Right lobe of liver (tissue), 6 donors: ENCODE results near the gene TMEM127. TPM values are rescaled to one million over a fixed set of nuclear protein-coding genes. Genes with fewer than 3 reads are reported as not detected.

Experiments used
- ATAC-seq, 4 donors: fragments of 200-7000 bp; cut with Tn5 transposase; one replicate each; pipeline ENCODE4 v1.9.1; 2020; ENCODE audit warnings: mild to moderate bottlenecking in 4 of 4, moderate library complexity in 4 of 4
- DNase-seq, 3 donors: peaks; one replicate each; pipeline ENCODE4 v3.0.0-alpha.2; 2020
- H3K27ac ChIP-seq, 3 donors: fragments of 200-600 bp; one replicate each; pipeline ENCODE4 v1.8.0; 2022
- H3K27me3 ChIP-seq, 2 donors: fragments of 200-600 bp; one replicate each; pipeline ENCODE4 v1.8.0; 2022
- H3K36me3 ChIP-seq, 4 donors: fragments of 200-600 bp; sonication (generic) in 1 of 4; one replicate each; pipeline versions ENCODE4 v1.5.1 to v1.8.0; 2017 to 2022; ENCODE audit warnings: control low read depth in 1 of 4
- H3K4me1 ChIP-seq, 4 donors: fragments of 200-600 bp; sonication (generic) in 1 of 4; one replicate each; pipeline versions ENCODE4 v1.5.1 to v1.8.0; 2017 to 2022; ENCODE audit warnings: control low read depth in 1 of 4
- H3K4me3 ChIP-seq, 3 donors: fragments of 200-600 bp; one replicate each; pipeline ENCODE4 v1.8.0; 2022
- H3K9me3 ChIP-seq, 4 donors: fragments of 200-600 bp; sonication (generic) in 1 of 4; one replicate each; pipeline versions ENCODE4 v1.5.1 to v1.8.0; 2017 to 2022; ENCODE audit warnings: control low read depth in 1 of 4
- POLR2A ChIP-seq: fragments of 450-650 bp; IDR thresholded peaks from one replicate; pipeline ENCODE4 v1.6.1; 2017; ENCODE audit warnings: antibody characterized with exemption, mild to moderate bottlenecking
- whole genome bisulfite sequencing: methylation state at CpG from one replicate; pipeline ENCODE4 v1.1.6; 2018; ENCODE audit warnings: low coverage, low lambda C conversion rate; ENCODE audit not compliant: insufficient coverage; ENCODE audit errors: missing lambda C conversion rate; 5-methylcytosine and 5-hydroxymethylcytosine counted together
- intact Hi-C, 2 donors: fragments of 100-400 bp; cut with DNase I; formaldehyde crosslinking; loops; one replicate each; pipeline versions ENCODE4 v1.11.2 to v1.14.1; 2022
- total RNA-seq, 6 experiments: library from RNA; depleted of rRNA in 2 of 6; stranded (reverse); fragments of >200 nt in 2 of 6; fragmentation: NEBNext Ultra II Directional in 3 of 6; extraction: Animal tissue kit (Norgen Biotek cat#: 25700) in 3 of 6; gene quantifications; one replicate each; pipeline versions ENCODE4 v1.1.0 to v1.2.4, GENCODE V29; 2016 to 2023
- TF ChIP-seq, protein P1 (sequence below), 4 donors: fragments of 200-600 bp in 3 of 4; fragments of 450-650 bp in 1 of 4; IDR thresholded peaks; one replicate each; pipeline versions ENCODE4 v1.5.1 to v1.8.0; 2016 to 2022; ENCODE audit warnings: antibody characterized with exemption in 4 of 4, mild to moderate bottlenecking in 2 of 4
- donor health status: DM: no; HTN: yes; CAD: no.
- donor health status: DM: no; HTN: no; CAD: no.
- donor health status: DM: no; HTN: no; CAD: no.
- donor health status: DM: no; HTN: yes; CAD: no.
- donor health status: DM: no; HTN: yes; CAD: no.

Gene TMEM127
- total RNA-seq, 6 experiments from 2014 or later = 28.3 to 42.6 (median 32.8) TPM

DNA sequence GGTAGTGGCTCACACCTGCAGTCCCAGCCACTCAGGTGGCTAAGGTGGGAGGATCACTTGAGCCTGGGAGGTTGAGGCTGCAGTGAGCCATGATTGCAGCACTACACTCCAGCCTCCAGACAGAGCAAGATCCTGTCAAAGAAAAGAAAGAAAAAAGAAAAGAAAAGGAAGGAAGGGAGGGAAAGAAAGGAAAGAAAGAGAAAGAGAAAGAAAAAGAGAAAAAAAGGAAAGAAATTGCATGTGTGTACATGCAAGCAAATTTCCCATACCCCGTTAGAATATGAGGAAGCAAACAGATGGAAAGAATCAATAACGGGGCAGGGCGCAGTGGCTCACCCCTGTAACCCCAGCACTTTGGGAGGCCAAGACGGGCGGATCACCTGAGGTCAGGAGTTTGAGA is 17.9 kb downstream of the TMEM127 start:
- Histone ChIP-seq H3K36me3 (peaks cover 0 to 15% (median 3%) of the 10 kb centered on the region in 4 donors), H3K9me3 (no peaks in the 10 kb centered on the region), H3K27me3 (no peaks in the 10 kb centered on the region), H3K4me1 (peaks cover 0 to 27% (median 4%) of the 10 kb centered on the region in 4 donors), H3K27ac (no peak overlapping the region), H3K4me3 (no peak overlapping the region)
- intact Hi-C loops = no loop called here
- 47% methylated on average over 5 of the region's 5 CpGs for WGBS
- DNase-seq = no peak
- ATAC-seq = no peak
- TF ChIP-seq, protein P1, sequence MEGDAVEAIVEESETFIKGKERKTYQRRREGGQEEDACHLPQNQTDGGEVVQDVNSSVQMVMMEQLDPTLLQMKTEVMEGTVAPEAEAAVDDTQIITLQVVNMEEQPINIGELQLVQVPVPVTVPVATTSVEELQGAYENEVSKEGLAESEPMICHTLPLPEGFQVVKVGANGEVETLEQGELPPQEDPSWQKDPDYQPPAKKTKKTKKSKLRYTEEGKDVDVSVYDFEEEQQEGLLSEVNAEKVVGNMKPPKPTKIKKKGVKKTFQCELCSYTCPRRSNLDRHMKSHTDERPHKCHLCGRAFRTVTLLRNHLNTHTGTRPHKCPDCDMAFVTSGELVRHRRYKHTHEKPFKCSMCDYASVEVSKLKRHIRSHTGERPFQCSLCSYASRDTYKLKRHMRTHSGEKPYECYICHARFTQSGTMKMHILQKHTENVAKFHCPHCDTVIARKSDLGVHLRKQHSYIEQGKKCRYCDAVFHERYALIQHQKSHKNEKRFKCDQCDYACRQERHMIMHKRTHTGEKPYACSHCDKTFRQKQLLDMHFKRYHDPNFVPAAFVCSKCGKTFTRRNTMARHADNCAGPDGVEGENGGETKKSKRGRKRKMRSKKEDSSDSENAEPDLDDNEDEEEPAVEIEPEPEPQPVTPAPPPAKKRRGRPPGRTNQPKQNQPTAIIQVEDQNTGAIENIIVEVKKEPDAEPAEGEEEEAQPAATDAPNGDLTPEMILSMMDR (IDR thresholded peaks at IDR 0.05) = no peak
- no peak for TF ChIP-seq POLR2A

DNA sequence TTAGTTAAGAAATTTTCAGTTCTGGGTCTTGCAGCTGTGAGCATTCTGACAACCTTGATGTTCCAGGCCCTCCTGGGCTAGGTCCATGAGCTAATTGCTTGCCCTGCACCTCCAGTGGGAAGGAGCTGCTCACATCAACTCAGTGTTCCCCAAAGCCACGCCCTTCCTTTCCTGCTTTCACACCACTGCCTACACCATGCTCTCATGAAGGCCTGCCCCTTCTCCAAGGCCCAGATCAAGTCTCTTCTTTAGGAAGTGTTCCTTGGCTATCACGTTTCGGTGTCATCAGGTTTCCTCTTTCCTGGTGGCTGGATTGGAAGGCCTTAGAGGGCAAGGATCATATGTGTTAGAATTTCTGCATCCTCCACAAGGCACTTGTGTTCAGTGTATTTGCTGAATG is 18.8 kb downstream of the TMEM127 start:
- intact Hi-C loops = no loop called here
- 84% methylated on average over 3 of the region's 3 CpGs for WGBS

DNA sequence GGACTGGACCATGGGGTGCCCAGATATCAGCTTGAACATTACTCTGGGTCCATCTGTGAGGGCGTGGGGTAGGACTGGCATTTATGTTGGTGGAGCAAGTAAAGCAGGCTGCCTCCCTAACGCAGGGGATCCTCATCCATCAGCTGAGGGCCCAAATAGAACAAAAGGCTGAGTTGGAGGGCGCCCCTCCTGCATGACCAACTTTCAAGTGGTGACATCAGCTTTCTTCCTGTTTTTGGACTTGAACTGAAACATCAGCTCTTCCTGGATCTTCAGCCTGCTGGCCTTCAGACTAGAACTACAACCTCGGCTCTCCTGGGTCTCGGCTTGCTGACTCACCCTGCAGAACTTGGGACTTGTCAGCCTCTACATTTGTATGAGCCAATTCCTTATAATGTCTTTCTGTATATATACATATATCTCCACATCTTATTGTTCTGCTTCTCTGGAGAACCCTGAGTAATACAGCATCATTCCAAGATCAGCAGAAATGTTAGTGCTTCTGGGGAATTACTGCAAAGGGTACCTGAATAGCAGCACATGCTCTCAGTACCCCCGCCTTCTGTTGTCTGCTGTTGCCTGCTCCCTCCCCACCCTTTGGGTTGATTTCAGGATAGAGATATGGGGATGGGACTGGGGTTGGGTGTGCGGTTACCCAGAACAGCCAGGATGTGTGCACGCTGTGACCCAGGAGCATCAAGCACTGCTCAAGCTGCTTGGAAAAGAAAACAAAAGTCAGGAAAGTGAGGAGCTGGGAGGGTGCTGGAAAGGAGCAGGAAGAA is 20.0 kb downstream of the TMEM127 start:
- H3K9me3 ChIP-seq = no peaks in the 10 kb centered on the region
- TF ChIP-seq, protein P1 (IDR thresholded peaks at IDR 0.05) = no peak
- TF ChIP-seq POLR2A = no peak
- no peak overlapping the region for H3K4me3 ChIP-seq
- WGBS = 76% methylated on average over 6 of the region's 8 CpGs
- no peaks in the 10 kb centered on the region for H3K36me3 ChIP-seq
- ATAC-seq (peak; percentile 38 to 54 (median 50)), DNase-seq (no peak)
- peaks cover 0 to 15% (median 2%) of the 10 kb centered on the region in 4 donors for H3K4me1 ChIP-seq
- peak overlapping the region in 1 of 3 donors; percentile 33 for H3K27ac ChIP-seq
- H3K27me3 ChIP-seq = no peaks in the 10 kb centered on the region
- intact Hi-C loops = no loop called here

More for the DNA sequence above, 18.8 kb downstream of the TMEM127 start:
- TF ChIP-seq POLR2A = no peak
- TF ChIP-seq, protein P1 (IDR thresholded peaks at IDR 0.05) = no peak
- Histone ChIP-seq H3K36me3 (peaks cover 0 to 6% (median 1%) of the 10 kb centered on the region in 4 donors), H3K9me3 (no peaks in the 10 kb centered on the region), H3K27ac (no peak overlapping the region), H3K27me3 (no peaks in the 10 kb centered on the region), H3K4me1 (peaks cover 0 to 18% (median 2%) of the 10 kb centered on the region in 4 donors), H3K4me3 (no peak overlapping the region)
- ATAC-seq = peak; percentile 20 to 41 (median 25)
- DNase-seq = no peak

DNA sequence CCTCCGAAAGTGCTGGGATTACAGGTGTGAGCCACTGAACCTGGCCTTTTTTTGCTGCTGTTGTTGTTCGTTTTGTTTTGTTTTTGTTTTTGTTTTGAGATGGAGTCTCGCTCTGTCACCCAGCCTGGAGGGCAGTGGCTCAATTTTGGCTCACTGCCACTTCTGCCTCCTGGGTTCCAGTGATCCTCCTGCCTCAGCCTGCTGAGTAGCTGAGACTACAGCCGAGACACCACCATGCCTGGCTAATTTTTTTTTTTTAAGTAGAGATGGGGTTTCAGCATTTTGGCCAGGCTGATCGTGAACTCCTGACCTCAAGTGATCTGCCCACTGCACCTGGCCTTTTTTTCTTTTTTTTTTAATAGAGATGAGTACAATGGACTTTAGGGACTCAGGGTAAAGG is 22.0 kb downstream of the TMEM127 start:
- no peak overlapping the region for H3K4me3 ChIP-seq
- TF ChIP-seq, protein P1 (IDR thresholded peaks at IDR 0.05) = no peak
- TF ChIP-seq POLR2A = no peak
- 59% methylated on average over 4 of the region's 5 CpGs for WGBS
- ATAC-seq = no peak
- DNase-seq = no peak
- intact Hi-C loops = no loop called here
- H3K36me3 ChIP-seq = no peaks in the 10 kb centered on the region
- H3K4me1 ChIP-seq = peaks cover 0 to 10% (median 2%) of the 10 kb centered on the region in 4 donors
- no peak overlapping the region for H3K27ac ChIP-seq
- no peaks in the 10 kb centered on the region for H3K9me3 ChIP-seq
- H3K27me3 ChIP-seq = no peaks in the 10 kb centered on the region
